K562 (cell line): ENCODE data around the gene CIP2A. TPM values are rescaled to one million over a fixed set of nuclear protein-coding genes. Genes with fewer than 3 reads are reported as not detected.
A peak's percentile ranks its signal among the peaks of the same experiment; 100 is the strongest.

ENCODE experiments used
- ATAC-seq: fragments of 200-7000 bp; cut with Tn5 transposase; 3 replicates; pipeline ENCODE4 v1.9.1; 2020; ENCODE audit warnings: moderate library complexity
- BruUV-seq: library from RNA; stranded (reverse); fragments of 400-500 nt; replicated peaks from 2 replicates; lab custom pipeline; 2021; lab: Mats Ljungman, UMichigan
- CTCF ChIA-PET: fragments of 300-600 bp; formaldehyde crosslinking; extraction: SDS; loops from one replicate; lab custom pipeline; 2021; ENCODE audit warnings: low intra/inter-chr PET ratio; lab: Yijun Ruan, JAX
- POLR2A ChIA-PET: fragments of 300-600, 350-650 bp; sonication (Branson Sonifier 250); formaldehyde crosslinking; extraction: SDS; loops from one replicate; lab custom pipeline; 2021; ENCODE audit warnings: antibody characterized with exemption, inconsistent platforms; lab: Yijun Ruan, JAX
- DNase-seq, 4 experiments: peaks; one replicate each; pipeline versions ENCODE4 v3.0.0 to v3.0.0-alpha.2; 2011 to 2018; ENCODE audit warnings: low spot score in 3 of 4, mixed read lengths in 3 of 4; ENCODE audit errors: extremely low read depth in 1 of 4
- FAIRE-seq: peaks from 2 replicates; lab custom pipeline; 2011; peaks lifted over from hg19 to GRCh38; lab: Jason Lieb, UNC
- H2AFZ ChIP-seq: 2 replicates; pipeline ENCODE4 v1.6.0; 2011; ENCODE audit warnings: low read depth, low read length, control low read depth, inconsistent platforms
- H3K27ac ChIP-seq: fragments of 200-600 bp; 3 replicates; pipeline ENCODE4 v1.8.0; 2011; ENCODE audit warnings: low read depth, mild to moderate bottlenecking, control low read depth, inconsistent platforms, low read length, moderate library complexity, mixed read lengths; ENCODE audit errors: extremely low read depth
- H3K27me3 ChIP-seq, 2 experiments: fragments of 300-600 bp in 1 of 2; 2 replicates in 1 of 2; 3 replicates in 1 of 2; pipeline versions ENCODE4 v1.6.0 to v1.8.0; 2011; ENCODE audit warnings: inconsistent platforms in 2 of 2, low read length in 2 of 2, mild to moderate bottlenecking in 1 of 2, mixed read lengths in 1 of 2, moderate library complexity in 1 of 2; ENCODE audit not compliant: control insufficient read depth in 2 of 2, insufficient read depth in 2 of 2
- H3K36me3 ChIP-seq: fragments of 300-600 bp; 3 replicates; pipeline ENCODE4 v1.8.0; 2011; ENCODE audit warnings: mild to moderate bottlenecking, low read length, inconsistent platforms; ENCODE audit not compliant: control insufficient read depth, insufficient read depth
- H3K4me1 ChIP-seq, 2 experiments: fragments of 200-600 bp in 1 of 2; replicated peaks in 1 of 2; 2 replicates in 1 of 2; 3 replicates in 1 of 2; pipeline versions ENCODE4 v1.5.1 to v1.8.0; 2011; ENCODE audit warnings: inconsistent platforms in 2 of 2, low read length in 2 of 2, mild to moderate bottlenecking in 1 of 2, mixed read lengths in 1 of 2, moderate library complexity in 1 of 2; ENCODE audit not compliant: control insufficient read depth in 2 of 2, insufficient read depth in 2 of 2
- H3K4me2 ChIP-seq: 2 replicates; pipeline ENCODE4 v1.6.1; 2011; ENCODE audit warnings: low read length, control low read depth, inconsistent platforms, mixed read lengths; ENCODE audit not compliant: insufficient read depth
- H3K4me3 ChIP-seq: fragments of 200-600 bp; sonication (generic), shearing (Covaris generic); 2 replicates; pipeline ENCODE4 v1.5.1; 2016; ENCODE audit warnings: control low read depth, inconsistent platforms
- H3K79me2 ChIP-seq: fragments of 200-600 bp; 3 replicates; pipeline ENCODE4 v1.8.0; 2011; ENCODE audit warnings: low read length, inconsistent platforms; ENCODE audit not compliant: control insufficient read depth, insufficient read depth
- H3K9ac ChIP-seq, 2 experiments: 2 replicates each; pipeline versions ENCODE4 v1.6.0 to v1.6.1; 2011; ENCODE audit warnings: low read depth in 2 of 2, low read length in 2 of 2, control low read depth in 1 of 2, inconsistent platforms in 1 of 2, mild to moderate bottlenecking in 1 of 2, mixed read lengths in 1 of 2; ENCODE audit not compliant: insufficient read depth in 1 of 2
- H3K9me1 ChIP-seq: one replicate; pipeline ENCODE4 v1.6.0; 2011; ENCODE audit warnings: inconsistent platforms, mild to moderate bottlenecking, low read length, moderate library complexity; ENCODE audit not compliant: control insufficient read depth, insufficient read depth
- H3K9me3 ChIP-seq: replicated peaks from 2 replicates; pipeline ENCODE4 v1.5.1; 2011; ENCODE audit warnings: low read depth, low read length, inconsistent platforms; ENCODE audit not compliant: control insufficient read depth, insufficient read depth
- H4K20me1 ChIP-seq: replicated peaks from 2 replicates; pipeline ENCODE4 v1.6.1; 2011; ENCODE audit warnings: low read length, inconsistent platforms, mixed read lengths; ENCODE audit not compliant: control insufficient read depth, insufficient read depth
- ESRRA ChIP-seq: fragments of 450-650 bp; IDR thresholded peaks from 2 replicates; pipeline ENCODE4 v1.6.1; 2014; ENCODE audit warnings: low read depth, mild to moderate bottlenecking, moderate library complexity, borderline replicate concordance
- HEY1 ChIP-seq: fragments of 250-450 bp; sonication (Bioruptor Pico); IDR thresholded peaks from 2 replicates; pipeline ENCODE4 v1.5.0; 2020; ENCODE audit warnings: mild to moderate bottlenecking, moderate library complexity, borderline replicate concordance
- NCOA6 ChIP-seq: fragments of 450-650 bp; IDR thresholded peaks from 2 replicates; pipeline ENCODE4 v1.6.1; 2017; ENCODE audit warnings: mild to moderate bottlenecking
- SMARCA5 ChIP-seq: fragments of 450-650 bp; IDR thresholded peaks from 2 replicates; pipeline ENCODE4 v1.6.1; 2016
- SNRNP70 ChIP-seq: fragments of 200-400 bp; formaldehyde crosslinking; optimal IDR thresholded peaks from 2 replicates; pipeline ENCODE3; 2017; ENCODE audit warnings: low read depth, low read length
- WGBS: fragments of 100-300 bp; shearing (Covaris generic); methylation state at CpG from one replicate; pipeline ENCODE4 v1.1.6; 2016; ENCODE audit warnings: low coverage, mixed read lengths; ENCODE audit not compliant: insufficient coverage; ENCODE audit errors: missing lambda C conversion rate; 5-methylcytosine and 5-hydroxymethylcytosine counted together
- in situ Hi-C: fragments of 300-500 bp; cut with MboI; formaldehyde crosslinking; loops from 4 replicates; pipeline ENCODE4 v1.15.0; 2018; ENCODE audit warnings: inconsistent platforms, mixed read lengths
- intact Hi-C: fragments of 100-400 bp; cut with micrococcal nuclease; formaldehyde crosslinking; loops from 2 replicates; pipeline ENCODE4 v1.14.2; 2022
- polyA plus RNA-seq, 8 experiments: library from polyadenylated mRNA; depleted of rRNA in 4 of 8; stranded (reverse) in 5 of 8; unstranded in 3 of 8; fragments of >200 nt; fragmentation: Nextera tagmentation in 2 of 8; fragmentation: Illumina TruSeq in 1 of 8; extraction: Ambion mirVana in 2 of 8; extraction: Trizol in 1 of 8; gene quantifications; 2 replicates each; pipeline versions ENCODE4 v1.2.1 to v1.2.3, GENCODE V29; 2011 to 2014; ENCODE audit warnings: inconsistent platforms in 1 of 8, missing spikeins in 1 of 8
- total RNA-seq, 7 experiments: library from RNA; depleted of rRNA in 6 of 7; stranded (reverse); fragments of >200 nt in 6 of 7; fragmentation: Illumina TruSeq in 2 of 7; extraction: Trizol in 2 of 7; gene quantifications; 2 replicates each; pipeline versions ENCODE4 v1.2.1 to v1.2.3, GENCODE V29; 2011 to 2021; ENCODE audit warnings: low replicate concordance in 1 of 7
- TF ChIP-seq, protein P1 (sequence below): fragments of 450-650 bp; IDR thresholded peaks from 2 replicates; pipeline ENCODE4 v1.6.1; 2017; ENCODE audit warnings: antibody characterized with exemption
- TF ChIP-seq, protein P2 (sequence below): sonication (generic); formaldehyde crosslinking; IDR thresholded peaks from 2 replicates; pipeline ENCODE4 v1.8.0; 2022; ENCODE audit warnings: mild to moderate bottlenecking, missing genetic modification reagents

CIP2A gene
- total and polyA plus RNA-seq, 9 of the 15 experiments (the other 6 are each of a cell fraction or from before 2014, with no cell fraction given), result 10.5 to 41.7 (median 31.5) TPM

DNA sequence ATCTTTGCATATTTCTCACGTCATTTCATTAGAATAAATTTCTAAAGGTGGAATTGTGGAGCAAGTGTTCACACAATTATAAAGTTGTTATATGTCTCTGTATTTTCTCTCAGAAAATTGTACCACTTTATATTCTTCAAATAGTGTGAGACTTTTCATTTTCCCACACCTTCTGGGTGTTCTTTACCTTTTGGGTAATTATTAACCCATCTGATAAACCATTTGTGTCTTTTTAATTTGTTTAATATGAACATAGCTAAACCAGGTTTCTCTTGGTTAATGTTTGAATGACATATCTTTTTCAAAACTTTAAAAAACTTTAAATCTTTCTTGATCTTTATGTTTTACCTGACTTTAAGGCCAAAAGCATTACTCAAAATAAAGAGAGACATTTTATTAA lies 40.7 kb upstream of the CIP2A start (continued):
- TF ChIP-seq, protein P1, sequence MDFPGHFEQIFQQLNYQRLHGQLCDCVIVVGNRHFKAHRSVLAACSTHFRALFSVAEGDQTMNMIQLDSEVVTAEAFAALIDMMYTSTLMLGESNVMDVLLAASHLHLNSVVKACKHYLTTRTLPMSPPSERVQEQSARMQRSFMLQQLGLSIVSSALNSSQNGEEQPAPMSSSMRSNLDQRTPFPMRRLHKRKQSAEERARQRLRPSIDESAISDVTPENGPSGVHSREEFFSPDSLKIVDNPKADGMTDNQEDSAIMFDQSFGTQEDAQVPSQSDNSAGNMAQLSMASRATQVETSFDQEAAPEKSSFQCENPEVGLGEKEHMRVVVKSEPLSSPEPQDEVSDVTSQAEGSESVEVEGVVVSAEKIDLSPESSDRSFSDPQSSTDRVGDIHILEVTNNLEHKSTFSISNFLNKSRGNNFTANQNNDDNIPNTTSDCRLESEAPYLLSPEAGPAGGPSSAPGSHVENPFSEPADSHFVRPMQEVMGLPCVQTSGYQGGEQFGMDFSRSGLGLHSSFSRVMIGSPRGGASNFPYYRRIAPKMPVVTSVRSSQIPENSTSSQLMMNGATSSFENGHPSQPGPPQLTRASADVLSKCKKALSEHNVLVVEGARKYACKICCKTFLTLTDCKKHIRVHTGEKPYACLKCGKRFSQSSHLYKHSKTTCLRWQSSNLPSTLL, result no peak

DNA sequence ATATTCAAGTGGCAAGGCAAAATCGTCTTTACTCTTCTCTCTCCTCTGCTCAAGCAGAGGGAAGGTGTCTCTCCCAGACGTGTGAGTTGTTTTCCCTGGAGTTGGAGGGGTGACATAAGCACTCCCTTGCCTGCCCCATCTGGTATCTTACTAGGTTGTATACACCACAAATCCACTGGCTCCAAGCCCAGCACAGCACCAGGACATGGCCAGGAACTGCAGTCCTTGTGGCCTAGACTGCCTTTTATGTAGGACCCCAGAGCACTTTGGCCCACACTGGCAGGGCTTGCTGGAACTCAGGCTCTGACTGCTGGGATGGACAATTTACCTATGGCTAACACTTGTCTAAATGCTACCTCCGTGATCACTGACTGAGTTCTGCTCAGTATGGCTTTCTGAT lies 34.3 kb upstream of the CIP2A start:
- DNase-seq (no peak), FAIRE-seq (no peak), ATAC-seq (peak; percentile 65)
- no peak overlapping the region for H3K27ac ChIP-seq
- no peaks in the 10 kb centered on the region for H3K9me1 ChIP-seq
- intact Hi-C loops (no loop called here), in situ Hi-C loops (no loop called here)
- no TSS peak for BruUV-seq
- H3K4me2 ChIP-seq, result no peak overlapping the region
- no peaks in the 10 kb centered on the region for H3K36me3 ChIP-seq
- TF ChIP-seq, protein P2, sequence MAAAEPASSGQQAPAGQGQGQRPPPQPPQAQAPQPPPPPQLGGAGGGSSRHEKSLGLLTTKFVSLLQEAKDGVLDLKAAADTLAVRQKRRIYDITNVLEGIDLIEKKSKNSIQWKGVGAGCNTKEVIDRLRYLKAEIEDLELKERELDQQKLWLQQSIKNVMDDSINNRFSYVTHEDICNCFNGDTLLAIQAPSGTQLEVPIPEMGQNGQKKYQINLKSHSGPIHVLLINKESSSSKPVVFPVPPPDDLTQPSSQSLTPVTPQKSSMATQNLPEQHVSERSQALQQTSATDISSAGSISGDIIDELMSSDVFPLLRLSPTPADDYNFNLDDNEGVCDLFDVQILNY (CRISPR knock-in tag), result no peak
- no peak for TF ChIP-seq SNRNP70
- no peak for TF ChIP-seq HEY1 (CRISPR knock-in tag)
- no peak for TF ChIP-seq SMARCA5
- TF ChIP-seq NCOA6, result no peak
- TF ChIP-seq ESRRA, result no peak
- ChIA-PET CTCF (no interaction called here), POLR2A (interaction anchor here (0.7 kb wide), 1 partner anchor 13 kb away, joined by 3 read pairs; no protein-coding TSS in a partner anchor)
- no peak overlapping the region for H3K9ac ChIP-seq
- H3K4me3 ChIP-seq, result no peak overlapping the region
- H3K27me3 ChIP-seq, result no peaks in the 10 kb centered on the region
- no peaks in the 10 kb centered on the region for H3K9me3 ChIP-seq
- H3K4me1 ChIP-seq, result no peaks in the 10 kb centered on the region; a peak in 1 of 5 replicates
- 38% methylated on average over 3 of the region's 3 CpGs for WGBS
- H3K79me2 ChIP-seq, result no peaks in the 10 kb centered on the region
- no peaks in the 10 kb centered on the region for H4K20me1 ChIP-seq
- H2AFZ ChIP-seq, result no peak overlapping the region
